HEK293 (cell line): Measurements from ENCODE around the gene POT1.

Experiments used
- CTCF ChIA-PET: fragments of 350-600 bp; formaldehyde crosslinking; extraction: SDS; loops from one replicate; lab custom pipeline; 2021; ENCODE audit warnings: antibody characterized with exemption; lab: Yijun Ruan, JAX
- POLR2A ChIA-PET: fragments of 300-600 bp; formaldehyde crosslinking; extraction: SDS; loops from one replicate; lab custom pipeline; 2020; ENCODE audit warnings: antibody characterized with exemption, inconsistent platforms; lab: Yijun Ruan, JAX
- H3K27ac ChIP-seq: fragments of 200-500 bp; sonication (Bioruptor generic); 2 replicates; pipeline ENCODE4 v1.5.1; 2014; ENCODE audit warnings: low read depth, low read length, control low read depth, inconsistent platforms; ENCODE audit errors: extremely low read depth
- H3K36me3 ChIP-seq, 2 experiments: fragments of 200-500 bp in 1 of 2; sonication (Bioruptor generic) in 1 of 2; 1 replicate in 1 of 2; 2 replicates in 1 of 2; pipeline ENCODE4 v1.5.1; 2014 to 2017; ENCODE audit warnings: inconsistent platforms in 2 of 2, low read length in 2 of 2; ENCODE audit not compliant: control insufficient read depth in 2 of 2, insufficient read depth in 1 of 2
- H3K4me1 ChIP-seq: fragments of 200-500 bp; sonication (Bioruptor generic); 2 replicates; pipeline ENCODE4 v1.5.1; 2014; ENCODE audit warnings: mild to moderate bottlenecking, low read length, inconsistent platforms; ENCODE audit not compliant: control insufficient read depth, insufficient read depth
- H3K4me3 ChIP-seq: 2 replicates; pipeline ENCODE4 v1.5.1; 2011; ENCODE audit warnings: low read depth, mild to moderate bottlenecking, control low read depth, low read length, moderate library complexity
- H3K9me3 ChIP-seq: fragments of 200-500 bp; sonication (Bioruptor generic); 2 replicates; pipeline ENCODE4 v1.5.1; 2014; ENCODE audit warnings: low read depth, low read length, inconsistent platforms; ENCODE audit not compliant: control insufficient read depth, insufficient read depth
- ATF2 ChIP-seq: fragments of 450-650 bp; formaldehyde crosslinking; IDR thresholded peaks from 2 replicates; pipeline ENCODE4 v1.5.1; 2016; ENCODE audit warnings: missing biosample characterization, missing genetic modification characterization, low read depth
- EGR2 ChIP-seq: fragments of 450-650 bp; formaldehyde crosslinking; IDR thresholded peaks from 2 replicates; pipeline ENCODE4 v1.5.1; 2016; ENCODE audit warnings: low read depth, missing biosample characterization, missing genetic modification characterization
- HIC1 ChIP-seq: fragments of 450-650 bp; formaldehyde crosslinking; IDR thresholded peaks from 2 replicates; pipeline ENCODE4 v1.5.1; 2016; ENCODE audit warnings: missing biosample characterization, missing genetic modification characterization
- HOXA7 ChIP-seq: sonication (generic); formaldehyde crosslinking; IDR thresholded peaks from 2 replicates; pipeline ENCODE4 v1.8.1; 2022; ENCODE audit warnings: missing genetic modification reagents, borderline replicate concordance
- KLF1 ChIP-seq: fragments of 450-650 bp; formaldehyde crosslinking; IDR thresholded peaks from 2 replicates; pipeline ENCODE4 v1.5.1; 2016; ENCODE audit warnings: missing biosample characterization, missing genetic modification characterization
- YY2 ChIP-seq: fragments of 450-650 bp; formaldehyde crosslinking; IDR thresholded peaks from 2 replicates; pipeline ENCODE4 v1.5.1; 2016; ENCODE audit warnings: missing biosample characterization, missing genetic modification characterization
- ZBTB26 ChIP-seq: fragments of 450-650 bp; formaldehyde crosslinking; optimal IDR thresholded peaks from 2 replicates; pipeline ENCODE3; 2016; ENCODE audit warnings: missing biosample characterization, mild to moderate bottlenecking, missing genetic modification characterization
- ZBTB8A ChIP-seq: fragments of 450-650 bp; formaldehyde crosslinking; IDR thresholded peaks from 2 replicates; pipeline ENCODE4 v1.5.1; 2016; ENCODE audit warnings: missing biosample characterization, missing genetic modification characterization
- ZNF16 ChIP-seq: fragments of 450-650 bp; formaldehyde crosslinking; IDR thresholded peaks from 2 replicates; pipeline ENCODE4 v1.5.1; 2016; ENCODE audit warnings: low read depth, missing biosample characterization, missing genetic modification characterization
- ZNF184 ChIP-seq: fragments of 450-650 bp; IDR thresholded peaks from 2 replicates; pipeline ENCODE4 v1.5.1; 2018; ENCODE audit warnings: missing biosample characterization, mild to moderate bottlenecking, missing genetic modification characterization
- ZNF19 ChIP-seq: fragments of 450-650 bp; formaldehyde crosslinking; IDR thresholded peaks from 2 replicates; pipeline ENCODE4; 2016; ENCODE audit warnings: missing biosample characterization, missing genetic modification characterization, low read depth
- ZNF221 ChIP-seq: fragments of 450-650 bp; formaldehyde crosslinking; IDR thresholded peaks from 2 replicates; pipeline ENCODE4 v1.5.1; 2017; ENCODE audit warnings: missing biosample characterization, missing genetic modification characterization, borderline replicate concordance
- ZNF274 ChIP-seq, 2 experiments: fragments of 200-500 bp in 1 of 2; fragments of 450-650 bp in 1 of 2; sonication (Bioruptor generic) in 1 of 2; formaldehyde crosslinking in 1 of 2; IDR thresholded peaks; 2 replicates each; pipeline versions ENCODE4 v1.5.1 to v1.6.1; 2014 to 2016; ENCODE audit warnings: borderline replicate concordance in 1 of 2, inconsistent platforms in 1 of 2, low read length in 1 of 2, missing biosample characterization in 1 of 2, missing genetic modification characterization in 1 of 2
- ZNF324 ChIP-seq: fragments of 450-650 bp; formaldehyde crosslinking; IDR thresholded peaks from 2 replicates; pipeline ENCODE4 v1.5.1; 2016; ENCODE audit warnings: missing biosample characterization, missing genetic modification characterization
- ZNF362 ChIP-seq: fragments of 450-650 bp; formaldehyde crosslinking; IDR thresholded peaks from 2 replicates; pipeline ENCODE4 v1.5.1; 2016; ENCODE audit warnings: missing biosample characterization, missing genetic modification characterization
- ZNF37A ChIP-seq: fragments of 450-650 bp; IDR thresholded peaks from 2 replicates; pipeline ENCODE4 v1.5.1; 2018; ENCODE audit warnings: missing biosample characterization, missing genetic modification characterization
- ZNF416 ChIP-seq: fragments of 450-650 bp; formaldehyde crosslinking; IDR thresholded peaks from 2 replicates; pipeline ENCODE4 v1.5.1; 2016; ENCODE audit warnings: missing biosample characterization, missing genetic modification characterization
- ZNF423 ChIP-seq: fragments of 450-650 bp; formaldehyde crosslinking; IDR thresholded peaks from 2 replicates; pipeline ENCODE4 v1.5.1; 2016; ENCODE audit warnings: missing biosample characterization, missing genetic modification characterization
- ZNF514 ChIP-seq: fragments of 450-650 bp; formaldehyde crosslinking; IDR thresholded peaks from 2 replicates; pipeline ENCODE4 v1.5.1; 2016; ENCODE audit warnings: missing biosample characterization, missing genetic modification characterization
- ZNF560 ChIP-seq: fragments of 450-650 bp; formaldehyde crosslinking; IDR thresholded peaks from 2 replicates; pipeline ENCODE4 v1.5.1; 2017; ENCODE audit warnings: missing biosample characterization, missing genetic modification characterization, borderline replicate concordance
- ZNF621 ChIP-seq: fragments of 450-650 bp; formaldehyde crosslinking; IDR thresholded peaks from 2 replicates; pipeline ENCODE4 v1.5.1; 2017; ENCODE audit warnings: missing biosample characterization, missing genetic modification characterization
- ZNF658 ChIP-seq: fragments of 450-650 bp; formaldehyde crosslinking; IDR thresholded peaks from 2 replicates; pipeline ENCODE4; 2016; ENCODE audit warnings: missing biosample characterization, missing genetic modification characterization
- ZNF837 ChIP-seq: fragments of 450-650 bp; formaldehyde crosslinking; IDR thresholded peaks from 2 replicates; pipeline ENCODE4 v1.5.1; 2016; ENCODE audit warnings: missing biosample characterization, missing genetic modification characterization
- ZSCAN18 ChIP-seq: fragments of 450-650 bp; formaldehyde crosslinking; IDR thresholded peaks from 2 replicates; pipeline ENCODE4 v1.5.1; 2016; ENCODE audit warnings: missing biosample characterization, missing genetic modification characterization
- ZSCAN23 ChIP-seq: fragments of 450-650 bp; formaldehyde crosslinking; IDR thresholded peaks from 2 replicates; pipeline ENCODE4 v1.5.1; 2016; ENCODE audit warnings: missing biosample characterization, missing genetic modification characterization
- ZXDB ChIP-seq: fragments of 450-650 bp; formaldehyde crosslinking; IDR thresholded peaks from 2 replicates; pipeline ENCODE4 v1.5.1; 2016; ENCODE audit warnings: missing biosample characterization, missing genetic modification characterization

The POT1 gene

GRCh38 chr7:124836173-124836572 lies 93.5 kb downstream of the POT1 start (continued):
- TF ChIP-seq HIC1 (tag by site-specific recombination) (no peak), ZNF362 (tag by site-specific recombination) (no peak), EGR2 (tag by site-specific recombination) (no peak), ZNF416 (tag by site-specific recombination) (no peak), HOXA7 (CRISPR knock-in tag) (no peak), YY2 (tag by site-specific recombination) (no peak)

GRCh38 chr7:124818807-124819206 lies 110.8 kb downstream of the POT1 start:
- no peak for TF ChIP-seq ZNF514 (tag by site-specific recombination)
- Histone ChIP-seq H3K27ac (no peak overlapping the region), H3K4me1 (no peaks in the 10 kb centered on the region), H3K36me3 (peaks cover 0 to 11% of the 10 kb centered on the region in 2 experiments; a peak in 1 of 3 replicates), H3K9me3 (no peaks in the 10 kb centered on the region), H3K4me3 (no peak overlapping the region)
- POLR2A ChIA-PET, result no interaction called here
- CTCF ChIA-PET, result interaction anchor here (0.6 kb wide), 1 partner anchor 19 kb away, joined by 3 read pairs; no protein-coding TSS in a partner anchor

- no peaks in the 10 kb centered on the region for H3K4me1 ChIP-seq
- H3K9me3 ChIP-seq, result no peaks in the 10 kb centered on the region
- no peaks in the 10 kb centered on the region for H3K36me3 ChIP-seq
- ChIA-PET POLR2A (no interaction called here), CTCF (interaction anchor here (1.7 kb wide), 1 partner anchor 659 kb away, joined by 5 read pairs; no protein-coding TSS in a partner anchor)
- no peak overlapping the region for H3K27ac ChIP-seq
- H3K4me3 ChIP-seq, result no peak overlapping the region
- TF ChIP-seq ZBTB8A (tag by site-specific recombination) (no peak), ZNF221 (no peak), ZSCAN18 (tag by site-specific recombination) (no peak), ZNF184 (tag by site-specific recombination) (no peak), ZNF324 (tag by site-specific recombination) (no peak), ZNF837 (no peak), ZNF560 (tag by site-specific recombination) (no peak), ZBTB26 (tag by site-specific recombination) (no peak), KLF1 (no peak), ZNF37A (tag by site-specific recombination) (no peak), ZNF621 (tag by site-specific recombination) (no peak), ZNF658 (tag by site-specific recombination) (no peak), ZNF274 (IDR thresholded peaks at IDR 0.05; ENCODE audit: low read length) (no peak), ZNF274 (tag by site-specific recombination; IDR thresholded peaks at IDR 0.05; ENCODE audit: borderline replicate concordance) (no peak), ZSCAN23 (tag by site-specific recombination) (no peak), ZXDB (tag by site-specific recombination) (no peak), ZNF19 (tag by site-specific recombination) (no peak), ZNF423 (no peak), ZNF16 (no peak), ATF2 (tag by site-specific recombination) (no peak)
These were observed 115.4 kb downstream of the POT1 start for GRCh38 chr7:124813994-124814798.
